ENCODE measurements around the gene CCDC71L. TPM values are rescaled to one million over a fixed set of nuclear protein-coding genes. Genes with fewer than 3 reads are reported as not detected.

CCDC71L gene
- total RNA-seq, 1 donor from 2014 or later = 40.4 TPM

GRCh38 chr7:106659166-106659962 is 1.6 kb downstream of the CCDC71L start:
- DNase-seq (ENCODE audit: low read depth in 2 of 2) = peak in 1 of 2 donors; percentile 77

- DNase-seq (ENCODE audit: low read depth in 2 of 2) = no peak
Measured at GRCh38 chr7:106658316-106659165, 2.4 kb downstream of the CCDC71L start.

- peak; percentile 40 to 50 for DNase-seq (ENCODE audit: low read depth in 2 of 2)
Measured at GRCh38 chr7:106657085-106657991, 3.6 kb downstream of the CCDC71L start.

GRCh38 chr7:106655703-106656498 is 5.1 kb downstream of the CCDC71L start:
- DNase-seq (ENCODE audit: low read depth in 2 of 2) = no peak

GRCh38 chr7:106653488-106653887 is 7.5 kb downstream of the CCDC71L start:
- no peak for DNase-seq (ENCODE audit: low read depth in 2 of 2)

- peak in 1 of 2 donors; percentile 15 for DNase-seq (ENCODE audit: low read depth in 2 of 2)
Measured at GRCh38 chr7:106652909-106653308, 8.0 kb downstream of the CCDC71L start.

- no peak for DNase-seq (ENCODE audit: low read depth in 2 of 2)
Measured at GRCh38 chr7:106652092-106652491, 8.9 kb downstream of the CCDC71L start.

GRCh38 chr7:106646256-106646655 is 14.7 kb downstream of the CCDC71L start:
- no peak for DNase-seq (ENCODE audit: low read depth in 2 of 2)

GRCh38 chr7:106644999-106645398 is 16.0 kb downstream of the CCDC71L start:
- no peak for DNase-seq (ENCODE audit: low read depth in 2 of 2)

- DNase-seq (ENCODE audit: low read depth in 2 of 2) = peak; percentile 83 to 92
Measured at GRCh38 chr7:106643216-106644000, 17.6 kb downstream of the CCDC71L start.

GRCh38 chr7:106641416-106641815 is 19.5 kb downstream of the CCDC71L start:
- DNase-seq (ENCODE audit: low read depth in 2 of 2) = no peak

GRCh38 chr7:106640368-106641141 is 20.4 kb downstream of the CCDC71L start:
- DNase-seq (ENCODE audit: low read depth in 2 of 2) = peak; percentile 72 to 76

GRCh38 chr7:106639476-106640334 is 21.3 kb downstream of the CCDC71L start:
- DNase-seq (ENCODE audit: low read depth in 2 of 2) = no peak

- DNase-seq (ENCODE audit: low read depth in 2 of 2) = no peak
Measured at GRCh38 chr7:106635411-106635810, 25.5 kb downstream of the CCDC71L start.

GRCh38 chr7:106634958-106635357 is 26.0 kb downstream of the CCDC71L start:
- DNase-seq (ENCODE audit: low read depth in 2 of 2) = no peak

GRCh38 chr7:106630648-106631047 is 30.3 kb downstream of the CCDC71L start:
- no peak for DNase-seq (ENCODE audit: low read depth in 2 of 2)

- DNase-seq (ENCODE audit: low read depth in 2 of 2) = peak in 1 of 2 donors; percentile 10
Measured at GRCh38 chr7:106629516-106629915, 31.4 kb downstream of the CCDC71L start.

Data from dermis microvascular lymphatic vessel endothelial cell (primary cell).